ENCODE measurements around the gene GAS1.

GRCh38 chr9:86955561-86955960 is 8.3 kb upstream of the GAS1 start:
- TF ChIP-seq, protein P1, sequence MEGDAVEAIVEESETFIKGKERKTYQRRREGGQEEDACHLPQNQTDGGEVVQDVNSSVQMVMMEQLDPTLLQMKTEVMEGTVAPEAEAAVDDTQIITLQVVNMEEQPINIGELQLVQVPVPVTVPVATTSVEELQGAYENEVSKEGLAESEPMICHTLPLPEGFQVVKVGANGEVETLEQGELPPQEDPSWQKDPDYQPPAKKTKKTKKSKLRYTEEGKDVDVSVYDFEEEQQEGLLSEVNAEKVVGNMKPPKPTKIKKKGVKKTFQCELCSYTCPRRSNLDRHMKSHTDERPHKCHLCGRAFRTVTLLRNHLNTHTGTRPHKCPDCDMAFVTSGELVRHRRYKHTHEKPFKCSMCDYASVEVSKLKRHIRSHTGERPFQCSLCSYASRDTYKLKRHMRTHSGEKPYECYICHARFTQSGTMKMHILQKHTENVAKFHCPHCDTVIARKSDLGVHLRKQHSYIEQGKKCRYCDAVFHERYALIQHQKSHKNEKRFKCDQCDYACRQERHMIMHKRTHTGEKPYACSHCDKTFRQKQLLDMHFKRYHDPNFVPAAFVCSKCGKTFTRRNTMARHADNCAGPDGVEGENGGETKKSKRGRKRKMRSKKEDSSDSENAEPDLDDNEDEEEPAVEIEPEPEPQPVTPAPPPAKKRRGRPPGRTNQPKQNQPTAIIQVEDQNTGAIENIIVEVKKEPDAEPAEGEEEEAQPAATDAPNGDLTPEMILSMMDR (conservative IDR thresholded peaks at IDR 0.05), result no peak
- TF ChIP-seq ZFX (IDR thresholded peaks at IDR 0.05), result no peak

Data from C4-2B (cell line).